DOHH2 (cell line): ENCODE data around the gene PLSCR5.

Experiments
- CTCF ChIP-seq: fragments of 200-600 bp; sonication (generic); IDR thresholded peaks from one replicate; pipeline ENCODE4 v1.5.1; 2014; ENCODE audit warnings: antibody characterized with exemption, mild to moderate bottlenecking, low read depth, low read length; ENCODE audit not compliant: poor library complexity, severe bottlenecking
- EZH2phosphoT487 ChIP-seq: fragments of 200-600 bp; sonication (generic); IDR thresholded peaks from 2 replicates; pipeline ENCODE4 v1.6.1; 2017; ENCODE audit warnings: borderline replicate concordance, mild to moderate bottlenecking, antibody characterized with exemption, low read length, moderate library complexity, mixed read lengths

DNA sequence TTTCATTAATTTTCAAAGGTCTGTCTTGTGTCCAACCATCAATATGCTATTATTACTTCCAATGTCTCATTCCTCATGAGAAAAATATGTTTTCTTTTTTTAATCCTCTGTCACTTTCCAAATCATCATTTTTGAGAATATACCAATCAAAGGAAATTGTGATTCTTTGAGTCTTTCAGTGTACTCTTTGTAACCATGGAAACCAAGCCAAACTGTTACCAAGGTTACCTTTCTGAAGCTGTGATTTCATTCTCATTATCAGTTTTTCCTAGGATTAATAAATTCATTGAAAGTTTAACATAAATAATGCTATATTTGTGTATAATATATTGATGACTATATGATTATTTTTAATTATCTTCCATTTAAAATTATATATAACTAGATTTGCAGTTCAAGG, 16.6 kb upstream of the PLSCR5 start:
- TF ChIP-seq CTCF (no peak), EZH2phosphoT487 (no peak)
